H1 (cell line): ENCODE results near the gene DNM1L. TPM values are rescaled to one million over a fixed set of nuclear protein-coding genes. Genes with fewer than 3 reads are reported as not detected.

Experiments
- CTCF ChIA-PET: fragments of 300-600 bp; sonication (Branson Sonifier 250); formaldehyde crosslinking; loops from one replicate; lab custom pipeline; 2021; ENCODE audit not compliant: partially characterized antibody; lab: Charles Lee
- POLR2A ChIA-PET: fragments of 300-600 bp; sonication (Branson Sonifier 250); formaldehyde crosslinking; loops from one replicate; lab custom pipeline; 2021; ENCODE audit warnings: inconsistent platforms; ENCODE audit not compliant: partially characterized antibody; lab: Charles Lee
- DNase-seq, 2 experiments: peaks; one replicate each; pipeline versions ENCODE4 v3.0.0 to v3.0.0-alpha.2; 2010 to 2022; ENCODE audit warnings: low spot score in 2 of 2, low read depth in 1 of 2, mixed read lengths in 1 of 2
- FAIRE-seq: peaks from 2 replicates; lab custom pipeline; 2011; peaks lifted over from hg19 to GRCh38; lab: Jason Lieb, UNC
- H2AFZ ChIP-seq: 2 replicates; pipeline ENCODE4 v1.8.1; 2012; ENCODE audit warnings: low read length, inconsistent platforms
- H2AK5ac ChIP-seq: 2 replicates; pipeline ENCODE4 v1.6.1; 2013; ENCODE audit warnings: low read depth, low read length
- H2BK120ac ChIP-seq: replicated peaks from 2 replicates; pipeline ENCODE3; 2013; ENCODE audit warnings: low read depth, low read length, inconsistent platforms
- H2BK12ac ChIP-seq: 2 replicates; pipeline ENCODE4 v1.6.1; 2013; ENCODE audit warnings: low read depth, low read length
- H2BK15ac ChIP-seq: 2 replicates; pipeline ENCODE4 v1.6.1; 2013; ENCODE audit warnings: low read length
- H2BK20ac ChIP-seq: 2 replicates; pipeline ENCODE4 v1.6.1; 2013; ENCODE audit warnings: low read length
- H2BK5ac ChIP-seq: 2 replicates; pipeline ENCODE4 v1.6.1; 2013; ENCODE audit warnings: low read depth, low read length
- H3K14ac ChIP-seq: 2 replicates; pipeline ENCODE4 v1.6.1; 2013; ENCODE audit warnings: inconsistent platforms; ENCODE audit not compliant: insufficient read length
- H3K18ac ChIP-seq: 2 replicates; pipeline ENCODE4 v1.6.1; 2013; ENCODE audit warnings: low read length; ENCODE audit errors: extremely low read depth
- H3K23ac ChIP-seq: 2 replicates; pipeline ENCODE4 v1.6.1; 2013; ENCODE audit warnings: inconsistent platforms; ENCODE audit not compliant: insufficient read length
- H3K23me2 ChIP-seq: 2 replicates; pipeline ENCODE4 v1.6.1; 2013; ENCODE audit warnings: low read depth, low read length
- H3K27ac ChIP-seq: 2 replicates; pipeline ENCODE4 v1.6.1; 2011; ENCODE audit warnings: low read depth, low read length, inconsistent platforms
- H3K27me3 ChIP-seq, 4 experiments: replicated peaks in 1 of 4; 1 replicate in 1 of 4; 2 replicates in 3 of 4; pipeline versions ENCODE4 v1.6.1 to v1.8.1; 2011 to 2013; ENCODE audit warnings: low read length in 3 of 4, mild to moderate bottlenecking in 3 of 4, inconsistent platforms in 2 of 4, mixed read lengths in 2 of 4, moderate library complexity in 1 of 4; ENCODE audit not compliant: control insufficient read depth in 3 of 4, insufficient read depth in 3 of 4; ENCODE audit errors: extremely low read depth in 1 of 4
- H3K36me3 ChIP-seq, 4 experiments: 2 replicates each; pipeline versions ENCODE4 v1.6.1 to v1.8.1; 2011 to 2013; ENCODE audit warnings: mild to moderate bottlenecking in 4 of 4, low read length in 3 of 4, moderate library complexity in 2 of 4, control low read depth in 1 of 4, inconsistent platforms in 1 of 4; ENCODE audit not compliant: insufficient read depth in 4 of 4, control insufficient read depth in 2 of 4
- H3K4ac ChIP-seq: replicated peaks from 2 replicates; pipeline ENCODE3; 2013; ENCODE audit warnings: low read length, low read depth, mixed read lengths, inconsistent platforms; ENCODE audit not compliant: insufficient read length
- H3K4me1 ChIP-seq, 4 experiments: replicated peaks in 1 of 4; 1 replicate in 1 of 4; 2 replicates in 3 of 4; pipeline versions ENCODE4 v1.6.1 to v1.8.1; 2011 to 2013; ENCODE audit warnings: low read length in 3 of 4, inconsistent platforms in 2 of 4, mixed read lengths in 1 of 4; ENCODE audit not compliant: insufficient read depth in 4 of 4, control insufficient read depth in 3 of 4
- H3K4me2 ChIP-seq, 2 experiments: 2 replicates each; pipeline versions ENCODE4 v1.6.1 to v1.8.1; 2011 to 2013; ENCODE audit warnings: low read depth in 2 of 2, low read length in 2 of 2, control low read depth in 1 of 2, inconsistent platforms in 1 of 2, mild to moderate bottlenecking in 1 of 2; ENCODE audit not compliant: insufficient read depth in 1 of 2
- H3K4me3 ChIP-seq, 4 experiments: fragments of 200-600, 300-600 bp in 1 of 4; sonication (generic), shearing (Covaris generic), sonication (Bioruptor Twin) in 1 of 4; 2 replicates each; pipeline versions ENCODE4 v1.5.1 to v1.8.1; 2011 to 2016; ENCODE audit warnings: low read length in 4 of 4, low read depth in 3 of 4, control low read depth in 2 of 4, inconsistent platforms in 2 of 4, mild to moderate bottlenecking in 2 of 4, mixed read lengths in 1 of 4, moderate library complexity in 1 of 4; ENCODE audit not compliant: insufficient read depth in 2 of 4; ENCODE audit errors: extremely low read depth in 1 of 4
- H3K56ac ChIP-seq: replicated peaks from 2 replicates; pipeline ENCODE3; 2013; ENCODE audit warnings: low read depth, mild to moderate bottlenecking, mixed read lengths, low read length, inconsistent platforms; ENCODE audit not compliant: insufficient read length
- H3K79me1 ChIP-seq: 2 replicates; pipeline ENCODE4 v1.6.1; 2013; ENCODE audit warnings: low read depth, low read length, control low read depth
- H3K79me2 ChIP-seq, 2 experiments: 2 replicates each; pipeline versions ENCODE4 v1.6.1 to v1.8.1; 2012 to 2013; ENCODE audit warnings: low read length in 2 of 2, mild to moderate bottlenecking in 2 of 2, inconsistent platforms in 1 of 2; ENCODE audit not compliant: insufficient read depth in 2 of 2, control insufficient read depth in 1 of 2
- H3K9ac ChIP-seq, 4 experiments: replicated peaks in 1 of 4; 1 replicate in 1 of 4; 2 replicates in 3 of 4; pipeline versions ENCODE4 v1.6.1 to v1.8.1; 2011 to 2013; ENCODE audit warnings: low read depth in 3 of 4, low read length in 3 of 4, control low read depth in 2 of 4, mild to moderate bottlenecking in 2 of 4, moderate library complexity in 2 of 4, inconsistent platforms in 1 of 4; ENCODE audit errors: extremely low read depth in 1 of 4
- H3K9me3 ChIP-seq, 2 experiments: 2 replicates each; pipeline versions ENCODE4 v1.6.1 to v1.8.1; 2012 to 2013; ENCODE audit warnings: mild to moderate bottlenecking in 2 of 2, moderate library complexity in 2 of 2, control low read depth in 1 of 2, inconsistent platforms in 1 of 2, low read depth in 1 of 2, low read length in 1 of 2, mixed read lengths in 1 of 2; ENCODE audit not compliant: insufficient read depth in 2 of 2
- H4K20me1 ChIP-seq, 2 experiments: replicated peaks in 1 of 2; 2 replicates each; pipeline versions ENCODE3 to v1.8.1; 2011 to 2013; ENCODE audit warnings: inconsistent platforms in 2 of 2, low read length in 2 of 2, mild to moderate bottlenecking in 1 of 2; ENCODE audit not compliant: insufficient read depth in 2 of 2, control insufficient read depth in 1 of 2
- H4K5ac ChIP-seq: 2 replicates; pipeline ENCODE4 v1.6.1; 2013; ENCODE audit warnings: low read length, low read depth, mixed read lengths, inconsistent platforms; ENCODE audit not compliant: insufficient read length
- H4K8ac ChIP-seq: 2 replicates; pipeline ENCODE4 v1.8.0; 2013; ENCODE audit warnings: mild to moderate bottlenecking, moderate library complexity, low read length, inconsistent platforms; ENCODE audit not compliant: insufficient read depth; ENCODE audit errors: extremely low read depth
- H4K91ac ChIP-seq: replicated peaks from 2 replicates; pipeline ENCODE3; 2013; ENCODE audit warnings: low read length, mixed read lengths, inconsistent platforms; ENCODE audit not compliant: insufficient read length
- WGBS, 2 experiments: shearing (Covaris generic) in 1 of 2; methylation state at CpG; one replicate each; pipeline versions ENCODE4 v1.1.6 to v1.1.7; 2013 to 2015; ENCODE audit warnings: low lambda C conversion rate in 2 of 2, mixed read lengths in 2 of 2, inconsistent platforms in 1 of 2, low coverage in 1 of 2, missing lambda C conversion rate in 1 of 2; ENCODE audit not compliant: insufficient replicate concordance in 2 of 2, insufficient coverage in 1 of 2, insufficient read length in 1 of 2; ENCODE audit errors: extremely low coverage in 1 of 2, missing lambda C conversion rate in 1 of 2; 5-methylcytosine and 5-hydroxymethylcytosine counted together
- polyA plus RNA-seq, 7 experiments: library from polyadenylated mRNA; depleted of rRNA in 3 of 7; stranded (reverse) in 5 of 7; unstranded in 2 of 7; fragments of >200 nt in 5 of 7; fragments of 200-250 nt in 2 of 7; gene quantifications; 1 replicate in 5 of 7; 2 replicates in 1 of 7; 4 replicates in 1 of 7; pipeline versions ENCODE4 v1.2.1 to v1.2.3, GENCODE V29; 2011 to 2013; ENCODE audit warnings: missing spikeins in 2 of 7, mixed read lengths in 2 of 7
- total RNA-seq: library from RNA; stranded (reverse); fragmentation: NEBNext Ultra II Directional; extraction: Animal tissue kit (Norgen Biotek cat#: 25700); gene quantifications from 2 replicates; pipeline ENCODE4 v1.2.1, GENCODE V29; 2021

The DNM1L gene
- total and polyA plus RNA-seq, 2 of the 8 experiments (the other 6 are each of a cell fraction or from before 2014, with no cell fraction given): 23.7 to 93.9 TPM

- Histone ChIP-seq H3K79me1 (no peaks in the 10 kb centered on the region), H3K56ac (no peak overlapping the region), H3K23ac (no peak overlapping the region), H3K23me2 (no peaks in the 10 kb centered on the region), H3K14ac (no peak overlapping the region), H3K4me1 (no peaks in the 10 kb centered on the region), H2AK5ac (no peak overlapping the region), H3K9me3 (no peaks in the 10 kb centered on the region), H3K18ac (no peak overlapping the region), H2BK15ac (no peak overlapping the region), H3K4ac (no peak overlapping the region), H2BK20ac (no peak overlapping the region), H3K27me3 (no peaks in the 10 kb centered on the region), H4K8ac (no peak overlapping the region), H3K27ac (no peak overlapping the region), H3K4me3 (no peak overlapping the region), H4K91ac (no peak overlapping the region), H3K79me2 (no peaks in the 10 kb centered on the region), H4K5ac (no peak overlapping the region), H2BK12ac (no peak overlapping the region), H3K9ac (no peak overlapping the region), H2BK120ac (no peak overlapping the region), H4K20me1 (no peaks in the 10 kb centered on the region), H2AFZ (no peak overlapping the region), H3K4me2 (no peak overlapping the region), H2BK5ac (no peak overlapping the region), H3K36me3 (peaks cover 0 to 2% (median 0%) of the 10 kb centered on the region in 4 experiments; a peak in 1 of 8 replicates)
- WGBS, 2 experiments: 91% methylated on average over 4 of the region's 5 CpGs; no CpG with 5 or more reads in 1 of the 2 experiments
- DNase-seq: no peak
- CTCF ChIA-PET: interaction anchor here (1.1 to 1.9 kb wide), 2 partner anchors 25 to 30 kb away, joined by 4 to 7 read pairs; partner anchors contain the start of gene YARS2
- no peak for FAIRE-seq
- POLR2A ChIA-PET: interaction anchor here (0.9 kb wide), 1 partner anchor 30 kb away, joined by 3 read pairs; the partner anchor contains the start of gene YARS2
Observed at GRCh38 chr12:32785557-32785956, 106.5 kb downstream of the DNM1L start.
